NCI-H1417 (cell line): ENCODE data around the gene UST.
A peak's percentile ranks its signal among the peaks of the same experiment; 100 is the strongest.
"Not testable (repeated sequence)": the region's sequence is repeated elsewhere in the genome, so short reads cannot be mapped to it uniquely, and the experiment has no call there.

Experiments used
- DNase-seq, 3 experiments: peaks; one replicate each; lab custom pipeline; 2025; lab: John Stamatoyannopoulos, UW

UST gene

GRCh38 chr6:148973538-148974208 lies 226.8 kb downstream of the UST start:
- DNase-seq, result peak; percentile 14 to 64 (median 24)

DNA sequence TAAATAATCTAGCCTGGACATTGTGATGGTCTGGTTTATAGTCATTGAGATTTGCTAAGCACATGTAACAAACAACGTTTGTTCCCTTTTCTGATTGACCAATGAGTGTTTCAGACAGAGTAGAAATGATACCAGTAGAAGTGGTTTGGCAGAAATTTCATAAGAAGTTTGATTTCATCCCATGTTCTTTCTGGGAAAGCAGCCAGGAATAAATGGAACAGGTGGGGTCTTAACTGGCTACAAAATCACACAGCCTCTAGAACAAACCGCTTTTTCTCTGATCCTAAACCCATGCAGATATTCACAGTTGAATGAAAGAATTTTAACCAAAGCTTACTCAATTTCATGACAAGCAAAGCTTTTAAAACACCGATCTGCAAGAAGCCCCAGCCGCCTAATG lies 227.5 kb downstream of the UST start:
- DNase-seq, result no peak

- not testable (repeated sequence) for DNase-seq
These were observed 231.5 kb downstream of the UST start for GRCh38 chr6:148978298-148978697.

GRCh38 chr6:148979014-148979901 lies 232.4 kb downstream of the UST start:
- DNase-seq, result no peak

GRCh38 chr6:148980234-148980633 lies 233.4 kb downstream of the UST start:
- DNase-seq, result no peak

GRCh38 chr6:148981515-148981914 lies 234.7 kb downstream of the UST start:
- no peak for DNase-seq

GRCh38 chr6:148983101-148983761 lies 236.4 kb downstream of the UST start:
- DNase-seq, result no peak

DNA sequence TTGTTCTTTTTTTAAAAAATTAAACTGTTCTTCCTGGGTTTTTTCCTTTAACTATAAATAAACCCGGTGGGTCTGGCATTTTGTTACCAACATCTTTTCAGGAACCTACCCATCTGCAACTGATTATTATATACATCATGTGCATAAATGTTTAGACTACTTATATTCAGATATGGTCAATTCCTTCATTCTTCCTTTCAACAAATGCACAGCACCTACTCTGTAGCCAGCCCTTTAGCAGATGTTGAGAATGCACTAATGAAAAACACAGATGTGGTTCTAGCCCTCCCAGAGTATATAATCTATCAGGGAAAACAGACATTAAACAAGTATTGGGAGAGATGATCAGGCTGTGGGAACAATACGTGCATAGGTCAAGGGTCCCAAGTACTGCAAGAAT lies 237.1 kb downstream of the UST start:
- DNase-seq, result no peak

GRCh38 chr6:148984531-148985056 lies 237.8 kb downstream of the UST start:
- no peak for DNase-seq

DNA sequence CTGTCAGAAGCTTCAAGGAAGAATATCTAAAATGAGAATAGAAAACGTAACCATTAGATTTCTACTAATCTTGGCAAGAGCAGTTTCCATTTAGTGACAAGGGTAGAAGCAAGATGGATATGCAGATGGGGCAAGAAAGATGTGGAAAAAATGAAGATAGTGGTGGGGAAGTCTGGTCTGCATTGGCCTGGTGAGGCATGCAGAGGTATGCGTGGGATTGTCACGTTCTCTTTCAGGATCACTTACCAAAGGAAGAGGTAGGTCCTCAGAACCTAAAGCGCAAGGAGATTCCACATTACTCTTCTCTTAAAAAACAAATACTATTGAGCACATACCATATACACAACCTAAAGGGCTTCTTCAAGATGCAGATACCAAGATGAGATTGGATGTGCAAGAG lies 238.7 kb downstream of the UST start:
- DNase-seq, result no peak

- DNase-seq, result no peak
These were observed 239.8 kb downstream of the UST start for GRCh38 chr6:148986608-148987007.

GRCh38 chr6:148987982-148988381 lies 241.2 kb downstream of the UST start:
- no peak for DNase-seq

DNA sequence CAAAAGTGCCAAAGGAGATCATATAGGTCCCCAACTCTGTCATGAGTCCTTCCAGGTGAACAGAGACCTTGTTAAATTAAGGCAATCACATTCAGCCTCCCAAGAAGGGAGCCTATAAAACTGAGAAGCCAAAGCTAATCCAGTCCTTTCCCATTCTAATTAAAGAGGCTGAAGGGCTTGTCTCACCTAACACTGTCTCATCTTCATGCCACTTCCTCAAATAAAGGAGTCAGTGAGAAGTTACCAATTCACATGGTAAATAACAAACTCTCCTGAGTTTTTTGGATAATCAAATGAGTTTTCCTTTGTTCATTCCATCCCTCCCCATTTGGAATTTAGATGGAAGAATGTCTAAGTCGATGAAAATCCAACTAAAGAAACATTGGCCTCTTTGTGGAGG lies 242.8 kb downstream of the UST start:
- no peak for DNase-seq

GRCh38 chr6:148990403-148990802 lies 243.6 kb downstream of the UST start:
- no peak for DNase-seq

DNA sequence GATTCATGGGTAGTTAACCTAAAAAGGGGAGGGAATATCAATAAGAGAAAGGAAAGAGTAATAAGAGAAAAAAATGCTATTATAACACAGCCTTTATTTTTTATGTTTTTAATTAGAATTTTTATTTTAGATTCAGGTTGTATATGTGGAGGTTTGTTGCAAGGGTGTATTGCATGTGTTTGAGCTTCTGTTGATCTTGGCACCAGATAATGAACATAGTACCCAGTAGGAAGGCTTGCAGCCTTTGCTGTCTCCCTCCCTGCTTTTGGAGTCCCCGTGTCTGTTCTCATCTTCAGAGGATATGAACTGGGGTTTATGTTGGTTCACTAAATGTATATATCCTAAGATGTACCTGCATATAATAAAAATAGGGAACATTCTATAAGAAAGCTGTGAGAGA lies 250.0 kb downstream of the UST start:
- no peak for DNase-seq

DNA sequence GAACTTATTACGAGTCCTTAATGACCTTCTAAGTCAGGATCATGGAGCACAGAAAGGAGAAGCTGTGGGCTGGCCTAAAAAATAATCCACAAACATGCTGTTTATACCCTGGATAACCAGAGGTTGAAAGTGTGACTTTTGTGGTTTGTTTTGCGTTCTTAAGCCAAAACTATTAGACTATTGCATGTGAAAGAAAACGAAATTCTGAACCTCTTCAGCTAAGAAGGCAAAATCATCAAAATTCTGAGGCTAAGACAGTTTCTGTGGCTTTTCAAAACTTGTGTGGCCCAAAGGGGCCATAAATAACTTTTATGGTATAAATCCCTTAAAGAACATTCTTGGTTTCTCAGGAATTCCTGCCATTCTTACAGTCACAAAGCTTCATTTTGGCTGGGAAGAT lies 251.0 kb downstream of the UST start:
- no peak for DNase-seq

DNA sequence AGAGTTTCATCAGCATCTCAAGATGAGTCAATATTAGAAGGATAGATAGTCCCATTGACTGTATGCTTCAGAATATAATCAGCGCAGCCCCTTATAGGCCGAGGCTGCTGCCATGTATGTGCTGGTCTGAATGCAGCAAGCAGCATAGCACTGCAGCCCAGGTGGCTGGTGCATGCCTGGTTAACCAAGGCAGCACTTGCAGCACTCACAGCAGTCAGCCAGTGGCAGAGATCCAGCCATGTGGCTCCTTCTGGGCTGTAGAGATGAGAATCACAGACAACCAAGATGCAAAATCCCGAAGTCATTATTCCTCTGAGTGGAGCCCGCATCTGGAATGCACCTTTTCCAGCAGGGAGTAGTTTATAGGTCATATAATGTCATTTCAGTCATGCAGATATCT lies 251.9 kb downstream of the UST start:
- no peak for DNase-seq

- DNase-seq, result no peak
These were observed 252.7 kb downstream of the UST start for GRCh38 chr6:148999501-148999900.

DNA sequence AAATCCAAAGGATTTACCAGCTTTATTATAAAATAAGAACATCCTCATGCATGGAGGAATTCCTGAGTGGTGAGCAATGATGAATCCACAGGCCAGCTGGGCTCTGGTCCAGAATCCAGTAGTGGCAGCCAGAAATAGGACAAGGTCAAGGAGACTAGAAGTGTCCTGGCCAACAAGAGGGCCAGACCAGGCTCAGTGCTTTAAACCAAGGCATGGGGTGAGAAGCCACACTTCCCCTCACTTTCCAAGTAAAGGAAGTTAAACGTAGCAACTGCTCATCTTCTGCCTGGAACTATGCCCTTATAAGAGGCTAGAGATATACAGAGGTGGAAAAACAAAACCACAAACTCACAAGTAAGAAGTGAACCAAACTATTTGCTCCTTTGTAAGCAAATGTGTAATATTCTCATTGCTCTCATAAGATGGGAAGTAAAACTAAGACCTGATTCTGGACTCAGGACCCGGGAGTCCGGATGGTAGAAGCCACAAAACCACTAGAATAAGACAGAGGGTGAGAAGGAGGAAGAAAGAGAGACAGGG lies 253.2 kb downstream of the UST start:
- no peak for DNase-seq

GRCh38 chr6:149001422-149001821 lies 254.6 kb downstream of the UST start:
- no peak for DNase-seq

GRCh38 chr6:149003560-149003959 lies 256.7 kb downstream of the UST start:
- DNase-seq, result no peak

DNA sequence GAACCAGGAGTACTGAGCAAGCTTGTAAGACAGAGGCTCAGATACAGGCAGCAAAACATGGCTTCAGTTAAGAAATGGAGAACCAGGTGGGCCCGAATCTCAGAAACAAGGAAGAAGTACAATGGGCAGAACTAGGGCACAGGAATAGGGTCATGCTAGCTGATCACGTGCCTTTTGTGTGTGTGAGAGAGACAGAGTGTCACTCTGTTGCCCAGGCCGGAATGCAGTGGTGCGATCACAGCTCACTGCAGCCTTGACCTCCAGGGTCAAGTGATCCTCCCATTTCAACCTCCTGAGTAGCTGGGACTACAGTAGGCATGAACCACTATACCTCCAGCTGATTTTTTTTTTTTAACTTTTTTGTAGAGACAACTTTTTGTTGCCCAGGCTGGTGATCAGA lies 257.8 kb downstream of the UST start:
- DNase-seq, result no peak
